CD4-positive, alpha-beta T cell treated with Interferon alpha-2 for 1 hour (primary cell): Measurements from ENCODE around the gene UBE2E2.
"Not testable (repeated sequence)": the region's sequence is repeated elsewhere in the genome, so short reads cannot be mapped to it uniquely, and the experiment has no call there.

ENCODE experiments used
- DNase-seq, 2 donors: peaks; one replicate each; pipeline ENCODE4 v3.0.0-alpha.2; 2020 to 2022

The UBE2E2 gene

DNA sequence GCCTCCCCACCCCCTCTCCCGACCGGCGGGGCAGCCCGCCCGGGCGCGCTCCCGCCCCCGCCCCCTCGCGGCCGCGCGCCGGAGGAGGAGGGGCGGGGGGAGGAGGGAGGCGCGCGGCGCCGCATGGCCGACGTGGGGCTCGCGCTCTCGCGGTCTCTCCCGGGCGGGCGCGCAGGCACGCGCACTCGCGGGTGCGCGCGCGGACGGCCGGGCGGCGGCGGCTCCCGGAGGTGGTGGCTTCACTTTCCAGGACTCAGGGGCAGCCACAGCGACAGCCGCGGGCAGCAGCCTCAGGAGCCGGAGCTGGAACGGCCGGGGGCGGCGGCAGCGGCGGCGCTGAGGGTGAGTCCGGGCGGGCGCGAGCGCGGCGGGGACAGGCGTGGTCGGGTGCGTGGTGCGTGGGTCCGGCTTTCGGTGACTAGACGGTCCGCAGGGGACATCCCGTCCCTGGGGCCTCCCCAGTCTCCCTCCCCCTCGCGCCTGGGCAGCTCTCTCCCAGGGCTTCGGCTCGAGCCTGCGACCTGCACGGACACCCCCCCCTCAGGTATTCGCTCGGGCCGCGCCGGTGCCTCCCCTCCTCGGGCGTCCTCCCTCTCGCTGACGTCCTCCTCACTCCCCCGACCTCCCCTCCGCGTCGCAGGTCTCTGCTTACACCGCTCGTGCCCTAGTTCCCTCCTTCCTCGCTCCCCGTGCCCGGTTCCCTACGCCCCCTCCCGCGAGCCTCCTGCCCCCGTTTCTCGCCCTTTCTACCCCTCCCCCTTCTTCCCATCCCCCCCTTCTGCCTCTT is at the start of gene UBE2E2:
UBE2E2 (plus strand) TSS at position 407 of the 787 bp plus-strand sequence.
- peak; percentile 47 to 68 for DNase-seq

DNA sequence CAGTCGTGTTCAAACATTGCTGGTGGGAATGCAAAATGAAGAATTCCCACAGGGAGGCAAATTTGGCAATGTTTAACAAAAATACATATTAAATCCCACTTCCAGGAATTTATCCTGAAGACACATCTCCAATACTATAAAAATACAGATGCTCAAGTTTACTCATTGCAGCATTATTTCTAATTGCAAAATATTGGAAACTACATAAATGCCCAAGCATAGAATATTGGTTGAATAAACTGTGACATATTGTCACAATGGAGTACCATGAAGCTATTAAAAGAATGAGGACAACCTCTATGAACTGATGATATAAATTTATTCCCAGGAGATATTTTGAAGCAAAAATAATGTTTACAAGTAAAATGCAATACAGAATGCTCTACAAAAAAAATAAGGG is 49.7 kb upstream of the UBE2E2 start:
- no peak for DNase-seq

DNA sequence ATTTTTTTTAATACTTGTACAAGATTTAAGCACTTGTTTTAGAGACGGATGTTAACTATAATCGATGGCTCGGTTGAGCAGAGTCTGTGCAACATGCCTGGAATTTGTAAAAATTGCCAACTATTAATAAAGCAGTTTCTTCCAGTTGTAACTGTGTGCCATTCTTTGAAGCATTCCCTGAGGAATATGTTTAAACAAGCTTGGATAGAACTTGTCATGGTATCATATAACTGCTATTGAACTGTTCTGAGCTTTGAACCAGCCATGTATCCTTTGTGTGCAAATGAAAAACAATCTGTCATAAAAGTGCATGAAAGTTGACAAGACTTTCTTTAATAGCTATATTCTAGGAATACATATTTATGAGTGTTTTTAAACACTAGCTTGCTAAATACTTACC is 45.8 kb upstream of the UBE2E2 start:
- no peak for DNase-seq

DNA sequence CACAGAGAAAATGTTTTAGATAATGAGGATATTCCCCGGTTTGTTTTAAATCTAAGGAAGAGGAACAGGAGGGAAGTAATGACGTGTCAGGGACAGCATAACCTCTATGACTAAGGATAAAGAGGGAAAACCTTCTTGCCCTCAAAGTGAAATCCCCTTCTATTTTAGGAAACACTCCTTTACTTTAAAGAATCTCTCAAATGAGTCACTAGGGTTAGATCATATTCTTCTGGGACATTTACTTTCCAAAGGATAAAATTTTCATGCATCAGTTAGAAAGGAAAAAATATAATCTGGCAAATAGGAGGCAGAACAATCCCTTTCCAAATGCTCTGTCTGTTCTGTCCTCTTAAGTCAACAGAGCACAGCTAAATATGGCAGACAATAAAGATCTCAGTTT is 43.2 kb upstream of the UBE2E2 start:
- DNase-seq, result no peak

DNA sequence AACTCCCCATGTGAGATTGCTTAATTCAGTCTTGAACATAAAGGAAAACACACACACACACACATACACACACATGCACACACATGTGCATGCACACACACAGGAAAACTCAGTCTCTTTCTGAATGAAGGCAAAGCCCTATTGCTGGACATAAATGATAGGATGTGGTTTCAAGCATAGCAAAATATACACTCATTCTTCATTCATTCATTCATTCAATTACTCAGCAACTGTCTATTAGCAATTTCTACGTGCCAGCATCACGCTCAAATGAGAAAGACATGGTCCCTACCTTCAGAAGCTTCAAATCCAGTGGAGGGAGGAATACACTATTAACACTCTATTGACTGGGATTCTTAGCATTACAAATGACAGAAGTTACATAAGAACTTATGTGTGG is 41.8 kb upstream of the UBE2E2 start:
- DNase-seq, result no peak

DNA sequence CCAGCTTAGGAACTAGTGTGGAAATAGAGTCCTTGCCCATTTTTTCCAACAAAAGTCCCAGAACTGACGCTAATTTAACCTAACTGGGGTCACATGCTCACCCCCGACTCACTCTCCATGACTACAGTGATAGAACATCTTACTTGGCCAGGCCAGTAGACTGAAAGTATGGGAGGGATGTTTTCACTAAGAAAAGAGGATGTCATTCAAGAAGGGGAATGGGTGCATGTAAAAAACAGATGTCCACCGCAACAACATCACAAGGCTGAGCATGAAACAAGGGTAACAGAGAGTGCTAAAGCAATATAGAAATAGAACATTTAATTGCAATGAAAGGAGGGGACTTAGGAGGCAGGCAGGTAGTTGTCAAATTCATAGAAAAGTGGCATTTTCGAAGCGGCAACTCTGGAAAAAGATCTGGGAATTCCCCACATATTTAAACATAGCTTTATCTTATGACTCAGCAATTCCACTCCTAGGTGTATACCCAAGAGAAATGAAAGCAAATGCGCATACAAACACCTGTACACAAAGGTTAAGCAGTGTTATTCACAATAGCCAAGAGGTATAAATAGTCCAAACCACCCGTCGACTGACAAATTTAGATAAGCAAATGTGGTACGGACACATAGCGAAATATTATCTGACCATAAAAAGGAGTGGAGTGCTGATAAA is 41.1 kb upstream of the UBE2E2 start:
- DNase-seq, result no peak

DNA sequence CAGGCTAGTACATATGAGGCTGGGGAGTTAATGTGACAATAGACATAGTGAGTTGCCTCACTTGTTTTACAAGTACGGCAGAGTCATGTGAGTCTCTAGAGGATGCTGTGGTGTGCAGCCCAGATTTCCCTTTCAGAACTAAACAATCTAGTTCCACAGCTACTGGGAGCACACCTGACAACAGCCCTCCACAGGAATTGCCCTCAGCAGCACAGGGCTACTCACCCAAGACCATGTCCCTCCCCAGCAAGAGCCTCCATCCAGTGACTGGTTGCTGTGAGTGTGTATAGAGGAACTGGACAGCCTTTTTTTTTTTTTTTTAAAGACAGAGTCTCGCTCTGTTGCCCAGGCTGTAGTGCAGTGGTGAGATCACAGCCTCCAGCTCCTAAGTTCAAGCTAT is 40.2 kb upstream of the UBE2E2 start:
- DNase-seq, result no peak

DNA sequence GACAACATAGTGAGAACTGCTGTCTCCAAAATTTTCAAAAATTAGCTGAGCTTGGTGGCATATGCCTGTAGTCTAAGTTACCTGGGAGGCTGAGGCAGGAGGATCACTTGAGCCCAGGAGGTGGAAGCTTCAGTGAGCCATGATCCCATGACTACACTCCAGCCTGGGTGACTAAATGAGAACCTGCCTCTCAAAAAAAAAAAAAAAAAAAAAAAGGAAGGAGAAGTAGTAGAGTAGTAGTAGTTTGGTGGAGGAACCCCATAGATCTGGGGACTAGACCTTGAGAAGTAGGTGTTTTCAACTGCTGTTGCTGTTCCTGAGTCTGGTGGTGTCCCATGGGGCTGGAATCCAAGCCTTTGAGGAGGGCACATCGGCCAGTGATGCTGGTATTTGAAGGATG is 38.4 kb upstream of the UBE2E2 start:
- no peak for DNase-seq

DNA sequence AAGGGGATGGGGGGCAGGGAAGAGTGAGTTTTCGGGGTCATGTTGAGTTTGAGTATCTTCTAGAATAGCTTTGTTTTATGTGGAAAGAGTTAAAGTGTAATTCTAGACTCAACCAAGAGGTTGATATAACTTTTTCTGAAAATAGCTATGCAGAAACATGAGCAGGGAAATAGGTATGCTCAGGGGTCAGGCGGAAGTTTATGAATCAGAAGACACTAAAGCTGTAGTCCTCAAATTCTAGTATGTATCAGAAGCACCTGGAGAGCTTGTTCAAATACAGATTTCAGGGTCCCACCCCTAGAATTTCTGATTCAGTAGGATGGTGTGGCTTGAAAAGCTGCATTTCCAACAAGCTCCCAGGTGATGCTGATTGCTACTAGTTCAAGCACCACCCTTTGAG is 37.6 kb upstream of the UBE2E2 start:
- no peak for DNase-seq

DNA sequence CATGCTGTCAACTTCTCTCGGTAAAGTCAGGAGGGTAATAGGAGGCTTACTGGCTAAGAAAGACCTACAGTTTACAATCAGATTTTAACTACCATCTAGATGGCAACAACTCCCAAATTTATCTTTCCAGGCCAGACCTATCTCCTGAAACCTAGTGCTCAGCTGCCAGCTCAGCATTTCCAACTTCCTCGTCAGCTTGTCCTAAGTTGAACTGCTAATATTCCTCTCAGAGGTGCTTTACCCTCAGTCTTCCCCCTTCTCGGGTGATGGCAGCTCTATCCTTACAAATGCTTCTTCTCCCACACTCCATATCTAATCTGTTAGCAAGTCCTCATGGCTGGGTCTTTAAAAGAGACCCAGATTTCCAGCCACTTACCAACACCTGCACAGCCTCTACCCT is 36.9 kb upstream of the UBE2E2 start:
- DNase-seq, result no peak

DNA sequence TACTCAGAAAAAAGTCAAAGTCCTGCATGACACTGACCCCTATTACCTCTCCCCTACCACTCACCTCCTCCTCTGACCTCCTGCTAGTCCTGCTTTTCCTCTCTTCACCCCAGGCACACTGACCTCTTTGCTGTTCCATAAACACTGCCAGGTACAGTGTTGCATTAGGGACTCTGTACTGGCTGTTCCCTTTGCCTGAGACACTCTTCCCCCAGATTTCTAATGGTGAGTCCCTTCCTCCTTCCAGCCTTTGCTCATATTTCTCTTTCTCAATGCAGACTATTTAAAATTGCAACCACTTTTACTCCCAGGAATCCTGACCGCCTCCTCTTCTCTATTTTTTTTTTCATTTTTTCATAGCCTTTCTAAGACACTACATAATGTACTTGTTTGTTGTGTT is 36.3 kb upstream of the UBE2E2 start:
- DNase-seq, result no peak

DNA sequence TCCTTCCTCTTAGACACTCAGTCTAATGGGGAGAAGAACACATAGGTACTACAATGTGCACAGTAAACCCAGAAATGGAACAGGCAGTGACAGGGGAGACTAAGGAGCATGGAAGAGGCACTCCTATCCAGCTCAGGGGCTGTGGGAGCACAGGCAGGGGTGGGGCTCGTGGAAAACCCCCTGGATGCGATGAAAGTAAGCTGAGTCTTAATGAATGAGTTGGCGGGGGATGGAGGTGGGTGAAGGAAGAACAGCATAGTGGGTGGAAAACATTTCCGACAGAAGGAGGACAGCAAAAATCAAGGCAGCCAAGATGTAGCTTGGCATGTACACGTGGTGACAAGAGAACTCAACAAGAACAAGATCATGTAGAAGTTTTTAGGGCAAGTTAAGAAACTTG is 33.6 kb upstream of the UBE2E2 start:
- no peak for DNase-seq

DNA sequence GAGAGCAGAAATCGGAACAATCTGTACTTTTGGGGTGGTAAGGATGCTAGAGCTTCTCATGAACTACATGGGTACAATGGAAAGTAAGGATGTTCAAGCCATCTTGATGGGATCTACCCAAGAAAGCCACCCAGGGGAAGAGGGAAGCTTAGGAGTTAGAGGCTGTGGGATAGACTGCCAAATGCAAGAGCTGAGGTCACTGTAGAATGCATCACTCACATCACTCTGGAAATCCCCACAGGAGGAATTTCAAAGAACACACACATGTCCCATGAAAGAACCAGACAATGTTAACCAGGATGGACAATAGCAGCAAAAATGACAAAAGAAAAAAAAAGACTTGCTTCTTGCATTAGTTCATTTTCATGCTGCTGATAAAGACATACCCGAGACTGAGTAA is 32.8 kb upstream of the UBE2E2 start:
- no peak for DNase-seq

DNA sequence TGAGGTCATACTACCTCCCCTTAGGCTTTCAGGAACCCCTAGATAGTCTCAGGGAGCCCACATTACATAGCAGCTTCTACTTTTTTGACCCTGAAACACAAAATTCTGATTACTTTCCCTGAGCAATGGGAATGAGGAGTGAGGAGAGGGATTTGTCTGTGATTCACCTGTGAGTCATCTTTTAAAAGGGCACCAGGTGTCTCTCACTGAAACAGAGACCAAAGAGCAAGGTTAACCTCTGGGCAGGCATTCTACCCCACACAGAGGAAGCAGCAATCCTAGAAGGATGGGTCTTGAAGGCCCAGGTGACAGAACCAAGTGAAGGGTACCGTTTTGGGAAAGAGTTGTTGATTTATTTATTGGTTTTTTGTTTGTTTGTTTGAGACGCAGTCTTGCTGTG is 31.1 kb upstream of the UBE2E2 start:
- no peak for DNase-seq

DNA sequence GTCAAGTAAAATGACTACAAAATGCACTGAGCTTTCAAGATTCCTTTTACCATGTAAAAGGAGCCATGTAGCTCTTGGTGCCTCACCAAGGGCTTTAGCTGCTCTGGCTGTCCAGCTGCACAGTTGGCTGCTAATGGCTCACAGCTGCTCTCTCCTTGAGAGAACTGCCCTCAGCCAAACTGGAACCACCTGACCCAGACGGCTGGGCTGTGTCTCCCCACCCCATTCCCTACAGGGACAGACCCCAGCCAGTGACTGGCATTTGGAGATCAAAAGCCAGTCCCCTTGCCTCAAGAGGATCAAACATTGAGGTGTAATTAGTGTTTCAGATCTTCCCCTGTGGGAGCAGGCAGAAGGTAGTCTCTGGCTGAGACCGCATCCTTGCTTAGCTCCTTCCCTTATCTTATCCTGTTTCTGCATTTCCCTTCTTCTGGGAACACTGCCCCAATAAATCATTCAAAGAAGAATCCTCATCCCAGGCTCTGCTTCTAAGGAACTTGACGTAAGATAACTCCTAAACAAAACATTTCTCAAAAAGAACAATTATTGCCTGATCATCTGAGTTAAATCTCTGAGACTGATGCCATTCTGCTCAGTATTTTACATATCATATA is 28.6 kb upstream of the UBE2E2 start:
- DNase-seq, result no peak

DNA sequence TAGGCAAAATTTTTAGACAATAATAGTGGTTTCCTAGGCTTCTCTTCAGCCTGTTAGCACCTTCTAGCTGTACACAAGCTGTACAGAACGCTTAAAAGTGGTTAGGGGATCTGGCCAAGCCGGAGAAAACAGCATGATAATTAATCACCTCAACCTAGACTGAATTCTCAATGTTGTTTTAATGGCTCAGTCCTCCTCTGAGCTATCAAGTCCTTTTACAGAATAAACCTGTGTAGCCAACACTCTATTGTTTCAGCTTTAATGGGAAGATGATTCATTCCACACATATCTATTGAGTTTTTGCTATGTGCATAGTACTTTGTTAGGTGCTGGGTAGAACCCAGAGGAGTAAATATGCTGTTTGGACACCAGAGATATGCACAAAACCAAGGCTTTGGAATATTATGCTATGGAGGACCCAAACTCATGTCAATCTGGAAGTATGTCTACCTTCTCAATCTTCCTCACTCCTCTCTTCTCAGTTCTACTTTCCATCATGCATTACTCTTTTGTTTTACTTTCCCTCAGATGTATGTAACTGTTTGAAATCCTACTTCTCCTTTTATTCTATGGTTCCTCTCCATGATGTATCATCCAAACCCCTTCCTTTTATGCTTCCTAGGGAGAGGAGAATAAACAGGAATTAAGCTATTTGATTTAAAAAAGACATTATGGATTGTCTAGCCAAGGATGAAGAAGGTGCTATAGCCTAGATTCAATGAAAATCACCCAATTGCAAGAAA is 27.6 kb upstream of the UBE2E2 start:
- no peak for DNase-seq

DNA sequence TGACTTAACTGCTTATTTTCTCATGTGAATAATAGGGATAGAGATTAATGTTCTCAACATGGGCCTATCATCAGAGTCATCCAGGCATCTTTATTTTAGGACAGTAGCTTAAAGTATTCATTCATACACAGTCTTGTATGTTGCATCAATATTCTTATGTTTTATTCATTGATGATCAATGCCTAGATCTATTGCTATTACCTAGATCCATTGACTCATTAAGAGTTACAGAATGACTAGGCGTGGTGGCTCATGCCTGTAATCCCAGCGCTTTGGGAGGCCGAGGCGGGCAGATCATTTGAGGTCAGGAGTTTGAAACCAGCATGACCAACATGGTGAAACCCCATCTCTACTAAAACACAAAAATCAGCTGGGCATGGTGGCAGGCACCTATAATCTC is 26.3 kb upstream of the UBE2E2 start:
- not testable (repeated sequence) for DNase-seq

DNA sequence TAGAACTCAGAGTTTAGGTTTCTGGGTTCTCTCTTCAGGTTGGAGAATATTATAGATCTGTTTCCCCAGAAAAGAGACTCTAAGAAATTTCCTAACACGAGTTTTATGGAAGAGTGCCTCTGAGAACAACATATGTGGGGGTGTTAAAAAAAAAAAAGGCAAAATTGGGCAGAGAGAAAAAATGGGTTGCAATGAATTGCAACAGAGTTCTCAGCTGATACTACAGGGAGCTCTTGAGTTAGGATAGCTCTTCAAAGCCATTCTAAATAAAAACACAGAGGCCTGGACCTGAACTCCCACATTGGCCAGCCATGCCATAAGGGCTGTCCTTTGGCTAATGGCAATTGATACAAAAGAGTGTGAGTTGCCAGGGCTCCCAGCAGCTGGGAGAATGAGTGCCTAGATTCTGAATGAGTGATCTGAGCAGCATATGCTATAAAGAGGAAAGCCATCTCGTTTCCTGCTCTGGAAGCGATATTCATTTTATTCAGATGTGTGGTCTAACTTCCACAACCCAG is 20.1 kb upstream of the UBE2E2 start:
- DNase-seq, result no peak

DNA sequence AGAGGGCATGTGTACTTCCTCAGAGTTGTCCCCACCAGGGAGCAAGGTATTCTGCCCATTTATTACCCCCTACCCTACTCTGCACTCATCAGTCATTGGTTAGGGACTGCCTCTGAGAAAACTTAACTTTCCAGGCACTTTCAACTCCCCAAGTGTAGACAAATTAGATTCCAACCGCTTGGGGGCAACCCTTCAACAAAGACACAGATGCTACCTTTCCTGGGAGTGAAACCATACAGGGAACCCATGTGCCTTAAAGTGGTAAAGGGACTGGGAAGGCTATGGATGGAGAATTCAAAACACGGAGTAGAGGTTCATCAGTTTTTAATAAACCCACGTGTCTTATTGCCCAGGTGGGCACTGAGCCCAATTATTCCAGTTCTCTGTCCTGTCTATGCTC is 19.4 kb upstream of the UBE2E2 start:
- DNase-seq, result no peak

DNA sequence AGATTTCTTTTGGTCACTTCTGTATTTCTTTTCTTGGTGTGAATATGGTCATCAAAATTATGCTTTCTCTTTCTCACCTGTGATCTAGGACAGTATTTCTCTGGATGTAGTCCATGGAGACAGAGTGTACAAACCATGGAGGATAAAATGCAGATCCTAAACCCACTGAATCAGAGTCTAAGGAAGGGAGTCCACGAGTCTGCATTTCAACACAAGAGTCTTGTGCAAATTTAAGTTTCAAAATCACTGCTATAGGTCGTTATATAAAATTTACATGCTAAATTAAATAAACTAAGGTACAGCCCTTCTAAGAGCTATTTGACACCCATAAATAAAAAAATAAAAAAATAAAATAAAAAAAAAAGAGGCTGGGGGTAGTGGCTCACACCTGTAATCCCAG is 17.3 kb upstream of the UBE2E2 start:
- no peak for DNase-seq

DNA sequence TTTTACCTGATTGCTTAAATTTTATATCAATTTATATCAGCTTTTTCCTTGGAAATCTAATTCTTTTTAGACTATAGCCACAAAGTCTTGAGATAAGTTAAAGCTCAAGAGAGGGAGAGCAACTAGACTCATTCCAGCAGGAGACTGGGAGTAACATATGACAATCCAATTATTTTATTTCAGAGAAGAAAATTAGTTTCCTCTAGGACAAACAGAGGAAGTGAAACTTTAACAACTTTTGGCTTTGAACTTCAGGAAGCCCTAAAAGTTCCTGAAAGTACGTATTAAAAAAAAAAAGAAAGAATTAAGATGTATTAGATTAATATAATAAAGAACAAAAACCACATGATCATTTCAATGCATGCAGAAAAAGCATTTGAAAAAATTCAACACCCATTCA is 13.9 kb upstream of the UBE2E2 start:
- no peak for DNase-seq

DNA sequence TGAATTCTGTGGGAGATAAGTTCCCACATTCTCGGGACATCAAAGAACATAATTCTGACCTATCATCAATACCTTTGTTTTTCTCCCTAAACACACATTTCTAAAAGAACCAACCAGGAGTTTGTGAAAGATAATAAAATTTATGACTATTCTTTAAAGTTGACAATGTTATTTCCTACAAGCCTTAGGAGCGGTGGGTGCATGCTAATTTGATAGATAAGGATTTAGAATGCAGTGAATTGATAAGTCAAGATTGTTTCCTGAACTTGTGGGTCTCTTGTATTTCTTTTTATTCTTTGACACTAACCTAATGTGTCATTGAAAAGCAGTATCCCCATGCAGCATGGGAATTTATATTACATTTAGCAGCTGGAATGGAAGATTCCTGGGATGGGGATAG is 10.3 kb upstream of the UBE2E2 start:
- no peak for DNase-seq

DNA sequence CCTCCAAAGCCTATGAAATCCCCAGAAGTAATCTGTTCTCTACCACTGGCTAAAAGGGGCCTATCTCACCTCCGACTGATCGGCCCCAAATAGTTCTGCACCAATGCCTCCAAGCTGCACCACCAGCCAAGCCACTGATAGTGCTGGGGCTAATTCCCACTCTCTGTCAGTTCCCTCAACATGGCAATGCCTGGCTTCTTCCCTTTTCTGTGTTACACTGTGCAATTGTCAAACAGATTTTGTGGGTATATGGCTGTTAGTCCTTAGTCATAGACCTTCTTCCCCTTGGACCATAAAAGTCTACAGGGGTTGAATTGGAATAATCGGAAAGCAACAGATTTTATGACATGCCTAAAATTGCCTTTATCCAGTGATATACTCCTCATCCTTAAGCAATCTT is 9.3 kb upstream of the UBE2E2 start:
- DNase-seq, result no peak
